Measurements from ENCODE around the gene MSX1.

The MSX1 gene

DNA sequence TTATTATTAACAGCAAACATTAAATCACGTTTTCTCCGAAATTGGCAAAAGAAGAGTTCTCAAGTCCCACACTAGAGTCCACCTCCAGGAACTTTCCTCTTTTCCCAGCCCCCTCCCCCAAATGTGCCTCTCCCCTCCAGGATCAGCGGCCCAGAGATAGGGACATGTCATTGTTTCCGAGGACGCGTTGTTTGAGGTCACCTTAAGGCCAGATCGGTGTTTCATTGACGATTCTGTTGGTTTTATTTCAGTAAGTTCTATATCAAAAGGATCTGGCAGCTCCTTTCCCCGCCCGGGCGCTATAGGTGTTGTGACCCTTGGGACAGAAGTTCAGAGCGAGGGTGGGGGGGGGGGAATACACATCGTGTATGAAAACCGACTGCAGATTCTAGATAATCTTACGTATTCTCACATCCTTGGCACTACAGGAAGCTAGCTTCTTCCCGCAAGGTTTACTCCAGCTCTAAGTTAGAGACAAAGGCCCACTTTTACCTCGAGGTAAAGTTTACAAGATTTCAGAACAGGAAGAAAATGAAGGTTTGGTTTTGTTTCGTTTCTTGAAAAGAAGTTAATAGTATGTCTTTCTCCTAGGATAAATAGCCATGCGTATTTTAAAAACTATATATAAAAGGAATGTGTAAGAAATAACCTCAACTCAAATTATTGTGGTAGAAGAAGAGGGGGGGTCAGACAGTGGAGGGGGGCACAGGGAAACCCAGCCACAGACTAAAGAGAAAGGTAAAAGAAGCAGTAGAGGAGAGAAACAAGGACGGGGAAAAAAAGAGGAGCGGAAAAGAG, 739 bp upstream of the MSX1 start:
- no peak for DNase-seq

DNA sequence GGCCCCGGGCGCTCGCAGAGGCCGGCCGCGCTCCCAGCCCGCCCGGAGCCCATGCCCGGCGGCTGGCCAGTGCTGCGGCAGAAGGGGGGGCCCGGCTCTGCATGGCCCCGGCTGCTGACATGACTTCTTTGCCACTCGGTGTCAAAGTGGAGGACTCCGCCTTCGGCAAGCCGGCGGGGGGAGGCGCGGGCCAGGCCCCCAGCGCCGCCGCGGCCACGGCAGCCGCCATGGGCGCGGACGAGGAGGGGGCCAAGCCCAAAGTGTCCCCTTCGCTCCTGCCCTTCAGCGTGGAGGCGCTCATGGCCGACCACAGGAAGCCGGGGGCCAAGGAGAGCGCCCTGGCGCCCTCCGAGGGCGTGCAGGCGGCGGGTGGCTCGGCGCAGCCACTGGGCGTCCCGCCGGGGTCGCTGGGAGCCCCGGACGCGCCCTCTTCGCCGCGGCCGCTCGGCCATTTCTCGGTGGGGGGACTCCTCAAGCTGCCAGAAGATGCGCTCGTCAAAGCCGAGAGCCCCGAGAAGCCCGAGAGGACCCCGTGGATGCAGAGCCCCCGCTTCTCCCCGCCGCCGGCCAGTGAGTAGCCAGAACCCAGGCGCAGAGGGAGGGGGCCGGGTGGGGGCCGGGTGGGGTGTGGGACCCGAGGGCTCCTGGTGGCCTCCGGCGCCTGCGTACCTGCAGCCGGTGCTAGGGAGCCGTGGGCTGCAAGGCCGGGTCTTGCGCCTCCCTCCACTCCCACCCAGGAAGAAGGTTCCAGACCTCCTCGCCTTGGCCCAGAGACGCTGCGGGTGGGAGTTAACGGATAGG, 534 bp downstream of the MSX1 start:
- DNase-seq, result no peak

GRCh38 chr4:4860600-4861389, 1.3 kb downstream of the MSX1 start:
- DNase-seq, result no peak

GRCh38 chr4:4861390-4862018, 2.0 kb downstream of the MSX1 start:
- DNase-seq, result no peak

DNA sequence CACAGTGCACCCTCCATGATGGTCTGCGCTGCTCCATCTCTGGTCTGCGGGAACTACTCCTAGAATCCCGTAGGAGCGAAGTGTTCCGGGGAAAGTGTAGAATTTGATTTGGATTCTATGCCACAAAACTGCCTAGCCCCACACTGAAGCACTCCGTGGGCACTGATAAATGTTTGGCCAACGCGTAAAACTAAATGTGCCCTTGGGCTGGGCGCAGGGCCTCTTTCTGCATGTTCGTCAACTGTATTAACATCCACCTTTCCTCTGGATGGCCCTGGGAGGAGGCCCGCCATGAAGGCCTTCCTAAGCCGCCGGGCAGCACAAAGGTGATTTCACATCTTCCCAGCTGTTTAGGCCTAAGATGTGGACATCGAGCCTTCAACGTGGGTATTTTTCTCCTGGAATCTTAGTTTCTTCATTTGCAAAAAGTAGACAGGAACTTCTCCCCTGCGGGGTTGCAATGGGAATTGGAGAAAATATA, 2.6 kb downstream of the MSX1 start:
- DNase-seq, result no peak

DNA sequence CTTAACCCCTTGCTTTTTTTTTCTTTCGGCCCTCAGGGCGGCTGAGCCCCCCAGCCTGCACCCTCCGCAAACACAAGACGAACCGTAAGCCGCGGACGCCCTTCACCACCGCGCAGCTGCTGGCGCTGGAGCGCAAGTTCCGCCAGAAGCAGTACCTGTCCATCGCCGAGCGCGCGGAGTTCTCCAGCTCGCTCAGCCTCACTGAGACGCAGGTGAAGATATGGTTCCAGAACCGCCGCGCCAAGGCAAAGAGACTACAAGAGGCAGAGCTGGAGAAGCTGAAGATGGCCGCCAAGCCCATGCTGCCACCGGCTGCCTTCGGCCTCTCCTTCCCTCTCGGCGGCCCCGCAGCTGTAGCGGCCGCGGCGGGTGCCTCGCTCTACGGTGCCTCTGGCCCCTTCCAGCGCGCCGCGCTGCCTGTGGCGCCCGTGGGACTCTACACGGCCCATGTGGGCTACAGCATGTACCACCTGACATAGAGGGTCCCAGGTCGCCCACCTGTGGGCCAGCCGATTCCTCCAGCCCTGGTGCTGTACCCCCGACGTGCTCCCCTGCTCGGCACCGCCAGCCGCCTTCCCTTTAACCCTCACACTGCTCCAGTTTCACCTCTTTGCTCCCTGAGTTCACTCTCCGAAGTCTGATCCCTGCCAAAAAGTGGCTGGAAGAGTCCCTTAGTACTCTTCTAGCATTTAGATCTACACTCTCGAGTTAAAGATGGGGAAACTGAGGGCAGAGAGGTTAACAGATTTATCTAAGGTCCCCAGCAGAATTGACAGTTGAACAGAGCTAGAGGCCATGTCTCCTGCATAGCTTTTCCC, 3.4 kb downstream of the MSX1 start:
- DNase-seq, result no peak

DNA sequence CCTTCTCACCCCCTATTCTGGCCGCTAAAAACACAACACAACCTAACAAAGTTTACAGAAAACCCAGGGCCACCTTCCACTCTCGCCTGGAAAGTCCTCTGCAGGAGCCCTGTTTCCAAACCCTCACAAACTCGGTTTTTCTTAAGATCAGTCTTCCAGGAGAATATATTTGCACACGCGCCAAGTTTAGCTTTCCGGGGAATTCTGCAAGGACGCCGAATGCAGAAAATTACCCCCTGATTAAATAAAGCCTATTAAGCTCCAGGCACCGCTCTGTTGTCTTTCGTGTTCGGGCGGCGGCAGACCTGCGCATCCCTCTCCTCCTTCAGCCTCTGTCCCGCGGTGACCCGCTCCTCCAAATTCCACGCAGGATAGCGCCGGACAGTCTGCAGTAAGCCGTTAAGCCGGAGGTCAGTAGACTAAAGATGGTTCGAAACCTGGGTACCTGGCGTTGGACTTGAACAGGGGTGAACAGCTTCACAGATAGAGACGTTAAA, 5.0 kb downstream of the MSX1 start:
- DNase-seq, result no peak

- DNase-seq, result no peak
These were observed 5.7 kb downstream of the MSX1 start for GRCh38 chr4:4864940-4865704.

DNA sequence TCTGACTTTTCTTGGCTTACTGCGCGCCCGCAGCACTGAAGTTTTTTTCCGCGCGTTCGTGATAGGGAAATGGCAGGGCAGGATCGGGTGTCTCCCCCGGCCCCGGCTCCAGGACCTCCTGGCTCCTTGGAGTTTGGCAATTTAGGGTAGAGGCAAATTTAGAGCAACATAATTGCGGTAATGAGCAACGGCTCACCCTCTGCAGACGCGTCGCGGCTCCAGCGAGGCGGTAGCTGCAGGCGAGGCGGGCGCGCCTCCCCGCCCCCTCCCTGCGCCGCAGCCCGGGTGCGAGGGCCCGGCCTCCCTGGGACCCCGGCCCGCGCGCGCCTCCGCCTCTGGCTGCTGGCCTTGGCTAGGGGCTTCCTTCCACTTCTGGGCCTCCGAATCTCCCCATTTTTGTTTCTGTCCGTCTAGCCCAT, 6.2 kb downstream of the MSX1 start:
- DNase-seq, result no peak

DNA sequence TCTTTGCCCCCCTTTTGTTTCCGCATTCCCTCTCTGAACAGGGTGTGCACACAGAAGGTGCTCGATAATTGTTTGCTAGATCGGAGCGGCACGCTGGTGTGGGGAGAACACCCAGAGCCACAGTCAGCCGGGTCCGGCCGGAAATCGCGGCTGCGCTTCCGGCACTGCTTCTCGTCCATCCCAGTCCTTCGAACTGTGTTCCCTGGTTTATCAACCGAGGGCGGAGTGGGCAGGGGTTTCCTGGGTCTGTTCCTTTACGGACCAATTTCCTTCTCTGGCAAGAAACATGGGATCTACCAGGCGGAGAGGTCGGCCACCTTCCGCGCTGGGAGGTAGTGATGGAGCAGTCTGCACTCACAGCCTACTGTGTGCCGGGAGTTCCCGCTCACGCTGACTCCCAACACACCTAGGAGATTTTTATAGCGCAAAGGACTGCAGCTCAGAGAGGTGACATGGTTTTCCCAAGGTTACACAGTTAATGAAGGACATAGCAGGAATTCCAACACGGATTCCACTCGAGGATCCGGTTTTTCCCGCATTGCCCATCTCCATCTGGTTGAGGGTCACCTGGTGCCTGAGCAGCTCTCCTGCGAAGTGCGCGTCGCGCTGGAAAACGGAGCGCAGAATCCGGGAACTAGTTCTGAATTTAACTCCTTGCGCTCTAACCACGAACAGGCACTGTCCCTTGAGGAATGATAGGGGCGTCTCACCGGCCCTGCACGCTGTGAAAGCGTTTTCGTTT, 6.8 kb downstream of the MSX1 start:
- DNase-seq, result no peak

GRCh38 chr4:4866866-4867374, 7.5 kb downstream of the MSX1 start:
- DNase-seq, result no peak

DNA sequence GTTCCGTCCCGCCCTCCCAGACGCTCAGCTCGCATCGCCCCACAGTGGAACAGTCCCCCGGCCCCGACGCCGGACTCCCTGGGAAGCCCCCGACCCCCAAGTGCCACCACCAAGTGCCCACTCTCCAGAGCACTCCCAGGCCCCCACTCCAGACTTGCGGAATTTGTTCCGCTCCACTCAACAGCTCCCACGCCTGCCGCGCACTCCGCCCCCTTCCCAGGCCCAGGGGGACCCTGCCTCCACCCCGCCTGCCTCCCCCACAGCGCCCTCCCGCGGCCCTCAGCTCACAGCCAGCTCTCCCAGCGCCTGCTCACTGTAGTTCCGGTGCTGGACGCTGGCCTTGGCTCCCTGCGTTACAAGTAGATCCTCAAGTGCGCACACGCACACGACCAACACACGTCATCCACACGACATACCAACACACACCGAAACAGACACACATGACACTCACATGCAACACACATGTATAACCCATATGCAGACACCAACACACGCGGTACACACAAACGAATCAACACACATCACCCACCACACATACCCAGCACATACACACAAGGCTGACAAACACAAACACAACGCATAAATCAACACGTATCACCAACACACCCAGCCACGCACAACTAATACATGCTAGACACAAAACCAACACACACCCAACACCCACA, 8.0 kb downstream of the MSX1 start:
- DNase-seq, result no peak

DNA sequence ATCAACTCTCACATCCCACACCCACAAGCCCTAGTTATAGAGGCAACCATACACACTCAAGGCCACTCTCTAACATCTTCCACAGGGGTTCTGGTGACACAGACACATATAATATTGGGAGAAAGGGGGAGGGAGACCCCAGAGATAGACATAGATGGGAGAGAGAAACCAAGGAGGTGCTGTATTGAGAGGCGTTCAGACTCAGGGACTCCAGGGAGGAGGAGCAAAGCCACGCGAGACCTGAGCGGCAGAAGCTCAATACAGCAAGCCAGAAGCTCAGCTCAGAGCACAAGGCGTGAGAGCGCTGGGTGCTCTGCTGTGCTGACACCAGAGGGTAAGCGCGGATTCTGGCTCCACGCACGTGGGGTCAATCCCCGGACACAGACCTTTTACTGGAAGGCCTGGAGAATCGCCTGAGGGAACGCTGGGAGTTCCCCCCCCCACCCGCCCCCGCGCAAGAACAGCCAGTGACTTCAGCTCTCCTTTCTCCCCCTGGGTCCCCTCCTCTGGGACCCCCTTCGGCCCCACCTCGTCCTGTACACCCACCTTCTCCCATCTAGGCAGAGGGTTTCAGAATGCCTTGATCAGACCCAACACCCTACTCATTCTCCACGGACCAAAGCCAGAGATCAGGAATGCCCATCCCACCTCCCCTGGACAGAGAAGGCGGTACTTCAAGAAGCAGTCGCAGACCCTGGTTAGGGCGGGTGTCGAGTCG, 8.7 kb downstream of the MSX1 start:
- no peak for DNase-seq

DNA sequence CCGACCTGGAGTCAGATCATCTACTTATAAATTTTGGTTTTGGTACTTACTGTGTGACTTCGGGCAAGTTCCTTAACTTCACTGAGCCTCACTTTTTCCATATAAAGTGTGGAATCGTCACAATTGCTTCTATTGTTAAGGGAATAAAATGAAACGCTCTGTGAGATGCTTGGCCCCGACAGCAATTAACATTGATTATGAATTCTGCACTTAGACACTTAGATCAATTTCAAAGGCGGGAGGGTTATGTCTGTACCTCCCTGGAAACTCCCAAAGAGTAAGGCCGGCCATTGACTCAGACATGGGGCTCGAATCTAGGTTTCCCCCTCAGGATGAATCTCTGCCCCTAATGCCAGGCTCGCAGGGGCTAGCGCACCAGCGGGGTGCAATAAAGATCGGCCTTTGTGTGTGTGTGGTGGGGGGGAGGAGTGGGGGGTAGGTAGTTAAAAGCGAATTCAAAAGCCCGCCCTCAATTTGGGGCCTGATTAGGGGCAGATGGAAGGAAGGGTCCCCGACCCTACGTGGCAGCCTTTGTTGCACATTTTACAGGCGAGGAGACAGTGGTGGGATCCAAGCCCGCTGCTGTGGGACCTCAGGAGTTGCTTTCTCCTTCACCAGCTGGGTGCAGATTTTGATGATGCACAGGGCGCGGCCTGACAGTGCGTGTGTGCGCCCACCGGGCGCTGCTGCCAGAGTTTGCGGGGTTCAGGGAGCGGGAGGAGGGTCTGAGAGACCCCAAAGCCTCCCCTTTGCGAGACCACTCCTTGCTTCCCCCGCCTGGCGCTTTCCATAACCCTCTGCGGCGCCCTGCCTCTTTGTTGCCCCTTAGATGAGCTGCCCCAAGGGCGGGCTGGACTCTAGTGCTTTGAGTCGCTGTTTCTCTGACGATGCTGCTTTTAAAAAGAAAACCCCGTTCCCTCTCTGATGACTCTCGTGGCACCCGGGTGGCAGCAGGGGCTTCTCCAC, 9.6 kb downstream of the MSX1 start:
- no peak for DNase-seq

DNA sequence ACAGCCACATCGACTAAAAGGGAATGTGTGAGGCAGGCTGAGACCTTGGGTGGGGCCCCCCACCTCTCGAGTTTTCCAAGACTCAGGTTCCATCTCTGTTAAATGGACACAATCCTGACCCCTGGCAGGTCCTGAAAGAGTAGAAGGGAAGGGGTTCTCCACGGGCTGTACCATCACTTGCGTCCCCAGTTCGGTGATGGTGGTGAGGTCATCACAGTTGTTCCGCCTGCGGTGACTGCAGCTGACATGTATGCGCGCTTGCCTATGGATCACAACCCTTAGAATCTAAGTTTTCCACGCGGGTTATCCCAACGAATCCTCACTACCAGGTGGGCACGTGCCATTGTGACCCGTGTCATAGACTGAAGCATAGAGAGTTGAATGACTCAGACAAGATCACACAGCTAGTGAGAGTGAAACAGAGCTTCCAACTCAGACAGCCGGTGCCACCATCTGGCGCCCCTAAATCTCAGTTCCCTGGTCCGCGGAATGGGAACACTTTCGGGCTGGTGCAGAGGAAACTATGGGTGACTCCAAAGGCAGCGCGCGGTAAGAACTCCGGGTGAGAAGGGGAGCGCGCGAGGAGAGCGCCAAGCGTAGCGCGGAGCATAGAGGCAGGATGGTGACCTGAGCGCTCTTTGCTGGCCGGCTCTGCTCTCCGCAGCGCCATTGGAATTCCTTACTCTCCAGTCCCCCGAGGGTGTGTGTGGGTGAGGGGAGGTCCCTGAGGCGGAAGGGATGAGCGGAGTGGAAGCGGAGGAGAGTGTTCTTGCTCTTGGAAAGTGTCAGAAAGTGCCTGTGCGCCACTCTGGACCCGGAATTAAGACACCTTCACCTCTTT, 10.5 kb downstream of the MSX1 start:
- no peak for DNase-seq

DNA sequence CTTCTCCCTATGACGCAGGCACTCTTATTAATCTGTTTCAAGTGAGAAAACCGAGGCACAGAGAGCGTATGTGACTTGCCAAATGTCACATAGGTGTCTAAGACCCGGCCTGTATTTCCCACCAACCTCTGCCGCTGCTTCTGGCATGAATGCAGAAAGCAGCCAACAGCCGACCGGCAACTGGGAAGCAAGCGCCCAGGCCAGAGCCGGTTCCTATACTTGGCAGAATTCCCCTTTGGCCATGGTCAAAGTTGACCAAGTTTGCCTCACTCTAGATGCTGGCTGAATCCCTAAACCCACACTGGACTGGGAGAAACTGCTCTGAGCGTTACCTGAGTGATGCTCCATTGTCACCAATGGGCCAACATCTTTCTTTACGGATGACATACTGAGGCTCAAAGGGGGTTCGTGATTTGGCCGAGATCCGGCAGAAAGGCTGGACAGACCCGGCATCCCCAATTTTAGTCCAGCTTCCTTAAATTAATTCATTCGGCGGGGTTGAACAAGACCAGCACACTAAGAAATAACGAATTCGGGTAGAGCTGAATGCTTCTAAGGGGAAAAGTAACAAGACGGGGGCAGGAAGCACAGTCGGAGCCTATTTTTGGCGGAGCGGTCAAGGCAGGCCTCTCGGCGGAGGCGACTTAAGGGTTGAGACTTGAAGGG, 11.2 kb downstream of the MSX1 start:
- no peak for DNase-seq
